Bronchial epithelial cell (primary cell): ENCODE measurements around the gene HOXB8. TPM values are rescaled to one million over a fixed set of nuclear protein-coding genes. Genes with fewer than 3 reads are reported as not detected.

Experiments
- DNase-seq: peaks from one replicate; pipeline ENCODE4 v3.0.0-alpha.2; 2010; ENCODE audit warnings: low read depth
- FAIRE-seq: peaks from 2 replicates; lab custom pipeline; 2011; peaks lifted over from hg19 to GRCh38; lab: Jason Lieb, UNC
- H3K27me3 ChIP-seq: 2 replicates; pipeline ENCODE4 v1.5.1; 2011; ENCODE audit warnings: low read length; ENCODE audit not compliant: control insufficient read depth, insufficient read depth
- H3K36me3 ChIP-seq: 2 replicates; pipeline ENCODE4 v1.5.1; 2011; ENCODE audit warnings: low read length; ENCODE audit not compliant: control insufficient read depth, insufficient read depth
- H3K4me3 ChIP-seq: 2 replicates; pipeline ENCODE4 v1.5.1; 2011; ENCODE audit warnings: mild to moderate bottlenecking, low read depth, low read length, control low read depth
- total RNA-seq: library from RNA; depleted of rRNA; stranded (reverse); fragments of >200 nt; gene quantifications from 2 replicates; pipeline ENCODE4 v1.2.1, GENCODE V29; 2014
- TF ChIP-seq, protein P1 (sequence below): IDR thresholded peaks from 2 replicates; pipeline ENCODE4 v1.5.1; 2011; ENCODE audit warnings: mild to moderate bottlenecking, moderate library complexity, low read length, control low read depth, inconsistent platforms; ENCODE audit not compliant: insufficient read depth, severe bottlenecking

Gene HOXB8
- total RNA-seq, 1 donor from 2014 or later, result not detected

DNA sequence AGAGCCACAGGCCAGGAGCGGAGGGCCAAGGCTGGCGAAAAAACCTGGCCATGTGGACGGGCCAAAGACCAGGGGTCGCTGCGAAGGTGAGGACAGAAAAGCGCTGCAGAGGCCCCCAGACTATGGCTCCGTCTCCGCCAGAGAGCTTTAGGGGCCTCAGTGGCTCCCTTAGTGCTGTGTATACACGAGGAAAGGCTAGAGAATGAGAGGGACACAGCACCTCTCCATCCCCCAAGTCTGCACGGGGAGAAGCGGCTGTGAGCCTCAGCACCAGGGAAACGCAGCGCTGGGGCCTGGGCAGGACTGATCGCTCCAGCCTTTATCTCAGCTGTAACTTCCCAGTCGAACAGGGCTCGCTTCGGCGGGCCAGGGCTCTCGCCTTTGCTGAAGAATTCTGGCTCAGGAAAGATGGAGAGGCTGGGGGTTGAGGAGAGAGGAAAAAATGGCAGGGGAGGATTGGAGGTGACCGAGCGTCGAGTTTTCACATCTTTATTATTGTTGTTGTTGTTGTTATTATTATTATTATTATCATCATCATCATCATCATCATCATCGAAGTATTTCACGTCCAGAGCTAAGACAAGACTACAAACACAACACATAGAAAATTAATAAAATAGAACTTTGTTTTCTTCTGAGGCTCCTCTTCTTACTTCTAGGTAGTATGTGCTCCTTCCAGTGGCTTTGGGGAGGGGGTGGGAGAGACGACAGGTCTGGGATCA, 19.7 kb downstream of the HOXB8 start:
- H3K36me3 ChIP-seq, result no peaks in the 10 kb centered on the region
- DNase-seq, result no peak
- FAIRE-seq, result no peak
- no peak overlapping the region for H3K4me3 ChIP-seq
- TF ChIP-seq, protein P1, sequence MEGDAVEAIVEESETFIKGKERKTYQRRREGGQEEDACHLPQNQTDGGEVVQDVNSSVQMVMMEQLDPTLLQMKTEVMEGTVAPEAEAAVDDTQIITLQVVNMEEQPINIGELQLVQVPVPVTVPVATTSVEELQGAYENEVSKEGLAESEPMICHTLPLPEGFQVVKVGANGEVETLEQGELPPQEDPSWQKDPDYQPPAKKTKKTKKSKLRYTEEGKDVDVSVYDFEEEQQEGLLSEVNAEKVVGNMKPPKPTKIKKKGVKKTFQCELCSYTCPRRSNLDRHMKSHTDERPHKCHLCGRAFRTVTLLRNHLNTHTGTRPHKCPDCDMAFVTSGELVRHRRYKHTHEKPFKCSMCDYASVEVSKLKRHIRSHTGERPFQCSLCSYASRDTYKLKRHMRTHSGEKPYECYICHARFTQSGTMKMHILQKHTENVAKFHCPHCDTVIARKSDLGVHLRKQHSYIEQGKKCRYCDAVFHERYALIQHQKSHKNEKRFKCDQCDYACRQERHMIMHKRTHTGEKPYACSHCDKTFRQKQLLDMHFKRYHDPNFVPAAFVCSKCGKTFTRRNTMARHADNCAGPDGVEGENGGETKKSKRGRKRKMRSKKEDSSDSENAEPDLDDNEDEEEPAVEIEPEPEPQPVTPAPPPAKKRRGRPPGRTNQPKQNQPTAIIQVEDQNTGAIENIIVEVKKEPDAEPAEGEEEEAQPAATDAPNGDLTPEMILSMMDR, result no peak
- peaks cover 89% of the 10 kb centered on the region for H3K27me3 ChIP-seq

DNA sequence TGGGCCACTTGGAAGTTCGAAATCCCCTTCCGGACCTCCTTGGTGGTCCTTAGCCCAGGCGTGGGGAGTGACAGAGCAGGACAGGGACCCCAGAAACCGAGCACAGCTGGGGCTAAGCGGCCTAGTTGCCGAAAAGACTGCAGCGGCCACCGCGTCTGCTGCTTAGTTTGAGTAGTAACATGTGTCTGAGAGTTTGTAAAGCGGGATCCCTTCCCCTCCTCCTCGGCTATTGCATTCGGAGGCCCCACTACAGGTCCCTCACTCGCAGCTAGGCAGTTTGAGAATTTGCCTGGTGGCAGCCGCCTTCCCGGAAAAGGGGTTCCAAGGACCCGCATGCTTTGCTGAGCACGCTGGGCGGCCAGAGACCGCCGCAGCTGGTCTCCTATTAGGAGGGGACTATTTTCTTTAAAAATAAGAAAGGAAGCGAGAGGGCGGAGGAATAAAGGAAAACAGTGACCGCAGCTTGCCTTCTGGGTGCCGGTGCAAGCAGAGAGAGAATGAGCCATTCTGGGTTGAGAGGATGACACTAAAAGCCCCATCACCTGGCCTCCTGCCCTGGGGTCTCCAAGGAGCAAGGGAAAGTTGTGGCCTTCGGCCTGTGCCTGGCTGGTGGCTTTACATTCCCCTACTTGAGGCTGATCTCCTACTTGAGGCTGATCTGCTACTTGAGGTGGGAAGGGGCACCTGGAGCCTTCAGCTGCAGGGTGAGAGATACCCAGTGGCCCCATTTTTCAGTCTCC, 20.4 kb downstream of the HOXB8 start:
- DNase-seq, result no peak
- FAIRE-seq, result no peak
- Histone ChIP-seq H3K27me3 (peaks cover 86% of the 10 kb centered on the region), H3K36me3 (no peaks in the 10 kb centered on the region), H3K4me3 (no peak overlapping the region)
- TF ChIP-seq, protein P1, result no peak

- peaks cover 86% of the 10 kb centered on the region for H3K27me3 ChIP-seq
- DNase-seq (peak; percentile 32), FAIRE-seq (no peak)
- H3K36me3 ChIP-seq, result no peaks in the 10 kb centered on the region
- TF ChIP-seq, protein P1, result peak; percentile 96
- H3K4me3 ChIP-seq, result no peak overlapping the region
Measured at GRCh38 chr17:48593840-48594537, 21.1 kb downstream of the HOXB8 start.

DNA sequence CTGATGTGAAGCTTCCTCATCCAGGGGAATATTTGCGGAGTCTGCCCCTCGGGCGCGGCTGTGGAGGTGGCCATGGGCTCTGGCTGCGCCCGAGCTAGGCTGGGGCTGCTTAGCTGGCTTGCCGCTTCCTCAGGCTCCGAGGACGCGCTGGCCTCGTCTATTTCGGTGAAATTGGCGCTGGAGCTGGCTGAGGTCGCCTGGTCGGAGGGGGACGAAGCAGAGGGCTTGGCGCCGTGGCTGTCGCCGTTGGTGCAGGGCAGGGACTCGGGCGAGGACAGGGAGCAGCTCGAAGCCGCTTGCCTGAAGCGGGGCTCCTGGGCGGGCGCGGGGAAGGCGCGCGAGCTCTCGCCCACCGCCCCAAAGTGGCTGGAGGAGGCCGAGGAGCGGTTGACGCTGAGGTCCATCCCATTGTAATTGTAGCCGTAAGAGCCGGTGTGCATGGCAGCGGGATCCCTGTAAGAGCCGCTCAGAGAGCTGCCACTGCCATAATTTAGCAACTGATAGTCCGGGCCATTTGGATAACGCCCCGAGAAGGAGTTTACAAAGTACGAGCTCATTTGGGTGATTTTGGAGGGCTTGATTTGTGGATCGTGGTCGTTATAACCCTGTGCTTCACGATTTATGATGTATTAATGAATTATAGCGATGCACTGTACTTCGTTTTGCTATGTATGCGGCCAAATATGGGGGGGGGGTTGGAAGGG, 21.8 kb downstream of the HOXB8 start, which contains the start of gene HOXB5:
Gene HOXB5, minus strand, starts transcription at position 654 of the 704 bp plus-strand sequence. Its CDS starts 97 bp downstream, at position 557.
- DNase-seq (no peak), FAIRE-seq (no peak)
- Histone ChIP-seq H3K4me3 (no peak within 1 kb of the TSS), H3K36me3 (no peaks in the 10 kb centered on the region), H3K27me3 (peaks cover 85% of the 10 kb centered on the region)
- TF ChIP-seq, protein P1, result no peak

- FAIRE-seq (no peak), DNase-seq (no peak)
- Histone ChIP-seq H3K4me3 (no peak overlapping the region), H3K36me3 (no peaks in the 10 kb centered on the region), H3K27me3 (peaks cover 84% of the 10 kb centered on the region)
- TF ChIP-seq, protein P1, result no peak
Measured at GRCh38 chr17:48592577-48592976, 22.5 kb downstream of the HOXB8 start.
